DND-41 (cell line): ENCODE data around the gene CHSY3.

Source experiments
- ATAC-seq: fragments of 200-7000 bp; cut with Tn5 transposase; 3 replicates; pipeline ENCODE4 v1.9.1; 2021; ENCODE audit warnings: low read depth; ENCODE audit not compliant: insufficient read depth
- DNase-seq: peaks from one replicate; pipeline ENCODE4 v3.0.0-alpha.2; 2020
- H2AFZ ChIP-seq: 2 replicates; pipeline ENCODE4 v1.6.0; 2012; ENCODE audit warnings: low read depth, low read length
- H3K27ac ChIP-seq: 2 replicates; pipeline ENCODE4 v1.5.1; 2012; ENCODE audit warnings: low read length, inconsistent platforms
- H3K27me3 ChIP-seq: fragments of 200-600 bp; sonication (generic); 2 replicates; pipeline ENCODE4 v1.6.0; 2012; ENCODE audit warnings: low read length, mild to moderate bottlenecking, inconsistent platforms; ENCODE audit not compliant: insufficient read depth, poor library complexity
- H3K36me3 ChIP-seq: 2 replicates; pipeline ENCODE4 v1.5.1; 2012; ENCODE audit warnings: low read length, inconsistent platforms; ENCODE audit not compliant: insufficient read depth
- H3K4me1 ChIP-seq: 2 replicates; pipeline ENCODE4 v1.5.1; 2012; ENCODE audit warnings: mild to moderate bottlenecking, low read length; ENCODE audit not compliant: insufficient read depth
- H3K4me2 ChIP-seq: 2 replicates; pipeline ENCODE4 v1.6.0; 2012; ENCODE audit warnings: mild to moderate bottlenecking, moderate library complexity, low read length, inconsistent platforms; ENCODE audit not compliant: insufficient read depth
- H3K4me3 ChIP-seq, 2 experiments: fragments of 200-600 bp in 1 of 2; shearing (Covaris generic) in 1 of 2; 2 replicates each; pipeline ENCODE4 v1.5.1; 2012 to 2016; ENCODE audit warnings: inconsistent platforms in 2 of 2, low read length in 2 of 2, mild to moderate bottlenecking in 2 of 2, low read depth in 1 of 2, moderate library complexity in 1 of 2
- H3K79me2 ChIP-seq: 2 replicates; pipeline ENCODE4 v1.6.0; 2012; ENCODE audit warnings: low read length, inconsistent platforms; ENCODE audit not compliant: insufficient read depth
- H3K9ac ChIP-seq: 2 replicates; pipeline ENCODE4 v1.6.0; 2012; ENCODE audit warnings: low read depth, mild to moderate bottlenecking, inconsistent platforms, low read length, moderate library complexity
- H3K9me3 ChIP-seq: 2 replicates; pipeline ENCODE4 v1.5.1; 2012; ENCODE audit warnings: low read length, moderate library complexity, mild to moderate bottlenecking, inconsistent platforms; ENCODE audit not compliant: insufficient read depth, severe bottlenecking
- H4K20me1 ChIP-seq: 2 replicates; pipeline ENCODE4 v1.6.0; 2012; ENCODE audit warnings: low read length; ENCODE audit not compliant: insufficient read depth
- EZH2 ChIP-seq: IDR thresholded peaks from 3 replicates; pipeline ENCODE4 v1.6.1; 2012; ENCODE audit warnings: borderline replicate concordance, low read depth, mild to moderate bottlenecking, moderate library complexity, low read length, inconsistent platforms; ENCODE audit not compliant: severe bottlenecking
- TF ChIP-seq, protein P1 (sequence below): IDR thresholded peaks from 2 replicates; pipeline ENCODE4 v1.5.1; 2012; ENCODE audit warnings: borderline replicate concordance, low read length, moderate library complexity, mild to moderate bottlenecking; ENCODE audit not compliant: poor library complexity, severe bottlenecking; ENCODE audit errors: extremely low read depth

Gene CHSY3

DNA sequence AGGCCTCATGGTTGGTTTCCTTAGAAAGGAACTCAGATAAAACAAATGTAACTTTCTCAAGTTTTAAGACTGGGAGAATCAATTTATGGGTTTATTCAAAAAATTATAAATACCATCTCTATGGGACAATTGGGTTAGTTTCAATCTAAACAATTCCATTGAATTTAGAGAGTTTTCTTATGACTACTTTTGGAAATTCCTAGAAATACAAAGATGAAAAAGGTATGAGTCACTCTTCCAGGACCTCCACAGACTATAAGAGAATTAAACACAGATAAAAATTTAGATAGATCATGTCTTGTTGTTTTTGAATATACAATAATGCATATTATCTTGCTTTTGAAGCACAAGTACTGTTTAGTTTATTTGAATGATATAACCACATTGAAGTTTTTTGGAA is 188.7 kb downstream of the CHSY3 start:
- no peak overlapping the region for H3K9ac ChIP-seq
- H3K4me3 ChIP-seq = no peak overlapping the region
- no peak for TF ChIP-seq EZH2
- TF ChIP-seq, protein P1, sequence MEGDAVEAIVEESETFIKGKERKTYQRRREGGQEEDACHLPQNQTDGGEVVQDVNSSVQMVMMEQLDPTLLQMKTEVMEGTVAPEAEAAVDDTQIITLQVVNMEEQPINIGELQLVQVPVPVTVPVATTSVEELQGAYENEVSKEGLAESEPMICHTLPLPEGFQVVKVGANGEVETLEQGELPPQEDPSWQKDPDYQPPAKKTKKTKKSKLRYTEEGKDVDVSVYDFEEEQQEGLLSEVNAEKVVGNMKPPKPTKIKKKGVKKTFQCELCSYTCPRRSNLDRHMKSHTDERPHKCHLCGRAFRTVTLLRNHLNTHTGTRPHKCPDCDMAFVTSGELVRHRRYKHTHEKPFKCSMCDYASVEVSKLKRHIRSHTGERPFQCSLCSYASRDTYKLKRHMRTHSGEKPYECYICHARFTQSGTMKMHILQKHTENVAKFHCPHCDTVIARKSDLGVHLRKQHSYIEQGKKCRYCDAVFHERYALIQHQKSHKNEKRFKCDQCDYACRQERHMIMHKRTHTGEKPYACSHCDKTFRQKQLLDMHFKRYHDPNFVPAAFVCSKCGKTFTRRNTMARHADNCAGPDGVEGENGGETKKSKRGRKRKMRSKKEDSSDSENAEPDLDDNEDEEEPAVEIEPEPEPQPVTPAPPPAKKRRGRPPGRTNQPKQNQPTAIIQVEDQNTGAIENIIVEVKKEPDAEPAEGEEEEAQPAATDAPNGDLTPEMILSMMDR = no peak
- H3K36me3 ChIP-seq = no peaks in the 10 kb centered on the region
- no peak overlapping the region for H2AFZ ChIP-seq
- H3K27me3 ChIP-seq = no peaks in the 10 kb centered on the region
- H3K4me1 ChIP-seq = no peaks in the 10 kb centered on the region
- no peaks in the 10 kb centered on the region for H3K9me3 ChIP-seq
- ATAC-seq = no peak
- H3K27ac ChIP-seq = no peak overlapping the region
- no peak for DNase-seq
- H4K20me1 ChIP-seq = no peaks in the 10 kb centered on the region
- H3K79me2 ChIP-seq = no peaks in the 10 kb centered on the region
- no peak overlapping the region for H3K4me2 ChIP-seq

DNA sequence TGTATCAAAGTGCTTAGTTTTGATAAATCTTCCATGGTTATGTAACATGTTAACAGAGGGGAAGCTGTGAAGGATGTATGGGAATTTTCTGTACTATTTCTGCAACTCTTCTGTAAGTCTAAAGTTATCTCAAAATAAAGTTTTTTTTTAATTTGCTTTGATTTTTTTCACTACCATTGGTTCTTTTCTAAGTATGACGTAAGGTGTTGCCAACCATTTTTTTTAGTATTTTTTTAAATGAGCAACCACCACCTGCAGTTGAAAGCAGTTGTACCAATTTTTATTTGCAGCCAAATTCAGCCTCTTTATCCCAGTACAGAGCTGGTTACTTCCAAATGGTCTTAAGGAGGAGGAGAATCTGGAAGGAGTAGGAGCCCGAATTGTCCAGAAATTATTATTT is 192.2 kb downstream of the CHSY3 start:
- no peaks in the 10 kb centered on the region for H3K79me2 ChIP-seq
- H3K9ac ChIP-seq = no peak overlapping the region
- no peaks in the 10 kb centered on the region for H4K20me1 ChIP-seq
- no peaks in the 10 kb centered on the region for H3K27me3 ChIP-seq
- no peaks in the 10 kb centered on the region for H3K4me1 ChIP-seq
- no peaks in the 10 kb centered on the region for H3K9me3 ChIP-seq
- ATAC-seq = no peak
- H3K4me2 ChIP-seq = no peak overlapping the region
- no peak for DNase-seq
- H3K27ac ChIP-seq = no peak overlapping the region
- no peak overlapping the region for H3K4me3 ChIP-seq
- H3K36me3 ChIP-seq = no peaks in the 10 kb centered on the region
- no peak overlapping the region for H2AFZ ChIP-seq
- no peak for TF ChIP-seq EZH2
- TF ChIP-seq, protein P1 = no peak

DNA sequence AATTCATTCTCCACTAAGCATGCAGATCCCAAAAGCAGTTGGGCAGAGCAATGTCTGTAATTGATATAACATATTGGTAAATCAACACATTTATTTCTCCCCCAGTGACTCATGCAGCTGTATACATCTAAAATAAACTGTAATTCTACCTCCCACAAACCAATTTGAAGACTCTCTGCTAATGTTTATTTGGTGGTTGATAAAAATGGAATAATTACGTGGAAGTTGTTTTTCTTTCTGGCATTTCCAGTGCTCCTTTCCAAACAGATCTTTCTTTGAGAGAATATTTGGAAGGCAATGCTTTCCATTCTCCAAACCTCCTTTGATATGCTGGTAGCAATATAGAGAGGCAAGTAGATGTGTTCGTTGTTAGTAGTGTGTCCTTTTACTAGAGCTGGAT is 194.7 kb downstream of the CHSY3 start:
- H4K20me1 ChIP-seq = no peaks in the 10 kb centered on the region
- ATAC-seq (no peak), DNase-seq (no peak)
- H3K4me1 ChIP-seq = no peaks in the 10 kb centered on the region
- H3K79me2 ChIP-seq = no peaks in the 10 kb centered on the region
- H3K27ac ChIP-seq = no peak overlapping the region
- no peaks in the 10 kb centered on the region for H3K9me3 ChIP-seq
- no peak overlapping the region for H2AFZ ChIP-seq
- no peak overlapping the region for H3K4me2 ChIP-seq
- no peak for TF ChIP-seq EZH2
- TF ChIP-seq, protein P1 = no peak
- no peak overlapping the region for H3K9ac ChIP-seq
- no peaks in the 10 kb centered on the region for H3K36me3 ChIP-seq
- H3K27me3 ChIP-seq = no peaks in the 10 kb centered on the region
- no peak overlapping the region for H3K4me3 ChIP-seq

DNA sequence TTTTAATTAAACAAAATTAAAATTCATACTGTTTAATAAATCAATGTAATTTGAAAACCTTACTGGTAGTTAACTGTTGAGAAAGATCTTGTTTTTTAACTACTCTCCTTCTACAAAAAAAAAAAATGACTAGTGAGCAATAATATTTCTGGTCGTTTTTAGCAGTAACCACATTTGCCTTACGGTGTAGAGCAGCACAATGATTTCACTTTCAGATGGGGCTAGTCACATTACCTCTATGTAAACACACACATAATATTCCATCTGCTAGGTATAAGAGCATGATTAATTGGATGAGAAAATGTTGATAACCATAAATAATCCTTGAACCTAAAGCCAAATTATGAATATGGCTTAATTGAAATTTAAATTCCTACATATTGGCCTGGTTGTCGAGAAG is 198.1 kb downstream of the CHSY3 start:
- Histone ChIP-seq H3K36me3 (no peaks in the 10 kb centered on the region), H3K4me3 (no peak overlapping the region), H3K9ac (no peak overlapping the region), H2AFZ (no peak overlapping the region), H3K4me1 (no peaks in the 10 kb centered on the region), H3K79me2 (no peaks in the 10 kb centered on the region), H3K27me3 (no peaks in the 10 kb centered on the region), H3K4me2 (no peak overlapping the region), H4K20me1 (no peaks in the 10 kb centered on the region), H3K9me3 (no peaks in the 10 kb centered on the region), H3K27ac (no peak overlapping the region)
- TF ChIP-seq, protein P1 = no peak
- no peak for TF ChIP-seq EZH2
- no peak for DNase-seq
- no peak for ATAC-seq
